Effector CD4-positive, alpha-beta T cell (primary cell): ENCODE data around the gene AP1M1.

ENCODE experiments used
- DNase-seq: peaks from one replicate; pipeline ENCODE4 v3.0.0-alpha.2; 2020

Gene AP1M1

GRCh38 chr19:16185768-16186123 is 12.0 kb upstream of the AP1M1 start:
- peak; percentile 25 for DNase-seq

- no peak for DNase-seq
These were observed 9.2 kb upstream of the AP1M1 start for GRCh38 chr19:16188521-16188920.

- no peak for DNase-seq
These were observed 7.5 kb upstream of the AP1M1 start for GRCh38 chr19:16190198-16190597.

GRCh38 chr19:16190736-16191135 is 7.0 kb upstream of the AP1M1 start:
- DNase-seq, result no peak

- no peak for DNase-seq
These were observed 6.3 kb upstream of the AP1M1 start for GRCh38 chr19:16191216-16191908.

- DNase-seq, result no peak
These were observed 4.2 kb upstream of the AP1M1 start for GRCh38 chr19:16193466-16193865.

DNA sequence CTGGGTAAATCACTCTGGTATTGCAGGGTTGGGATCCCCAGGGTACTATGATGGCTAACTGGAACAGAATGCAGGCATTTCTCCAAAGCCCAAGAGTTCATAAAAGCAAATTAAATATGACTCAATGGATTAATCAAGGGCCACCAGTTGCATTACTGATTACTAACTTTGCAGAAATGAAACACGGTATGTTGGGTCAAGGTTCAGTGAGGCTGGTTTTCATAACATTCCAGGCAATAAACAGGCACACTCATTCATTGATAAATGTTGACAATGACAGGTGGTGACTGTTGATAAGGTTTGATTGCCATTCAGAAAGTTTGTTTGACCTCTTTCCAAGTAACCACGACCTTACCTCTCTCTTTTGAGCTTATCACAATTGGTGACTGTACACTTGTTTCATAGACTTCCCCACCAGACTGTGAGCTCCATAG is 506 bp upstream of the AP1M1 start:
- DNase-seq, result no peak

DNA sequence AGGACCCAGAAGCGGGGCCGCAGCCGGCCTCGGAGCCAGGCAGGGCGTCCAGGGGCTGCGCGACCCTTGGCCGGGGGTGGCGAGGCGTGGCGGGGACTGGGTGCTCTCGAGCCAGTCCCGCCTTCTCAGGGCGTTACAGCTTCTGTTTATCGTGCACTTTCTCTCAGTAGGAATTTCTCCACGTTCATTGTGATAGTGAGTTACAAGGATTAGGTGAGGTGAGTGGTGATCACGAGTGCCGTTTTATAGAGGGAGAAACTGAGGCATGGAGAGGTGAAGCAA is 600 bp downstream of the AP1M1 start:
- no peak for DNase-seq

GRCh38 chr19:16199275-16199932 is 1.7 kb downstream of the AP1M1 start:
- DNase-seq, result no peak

DNA sequence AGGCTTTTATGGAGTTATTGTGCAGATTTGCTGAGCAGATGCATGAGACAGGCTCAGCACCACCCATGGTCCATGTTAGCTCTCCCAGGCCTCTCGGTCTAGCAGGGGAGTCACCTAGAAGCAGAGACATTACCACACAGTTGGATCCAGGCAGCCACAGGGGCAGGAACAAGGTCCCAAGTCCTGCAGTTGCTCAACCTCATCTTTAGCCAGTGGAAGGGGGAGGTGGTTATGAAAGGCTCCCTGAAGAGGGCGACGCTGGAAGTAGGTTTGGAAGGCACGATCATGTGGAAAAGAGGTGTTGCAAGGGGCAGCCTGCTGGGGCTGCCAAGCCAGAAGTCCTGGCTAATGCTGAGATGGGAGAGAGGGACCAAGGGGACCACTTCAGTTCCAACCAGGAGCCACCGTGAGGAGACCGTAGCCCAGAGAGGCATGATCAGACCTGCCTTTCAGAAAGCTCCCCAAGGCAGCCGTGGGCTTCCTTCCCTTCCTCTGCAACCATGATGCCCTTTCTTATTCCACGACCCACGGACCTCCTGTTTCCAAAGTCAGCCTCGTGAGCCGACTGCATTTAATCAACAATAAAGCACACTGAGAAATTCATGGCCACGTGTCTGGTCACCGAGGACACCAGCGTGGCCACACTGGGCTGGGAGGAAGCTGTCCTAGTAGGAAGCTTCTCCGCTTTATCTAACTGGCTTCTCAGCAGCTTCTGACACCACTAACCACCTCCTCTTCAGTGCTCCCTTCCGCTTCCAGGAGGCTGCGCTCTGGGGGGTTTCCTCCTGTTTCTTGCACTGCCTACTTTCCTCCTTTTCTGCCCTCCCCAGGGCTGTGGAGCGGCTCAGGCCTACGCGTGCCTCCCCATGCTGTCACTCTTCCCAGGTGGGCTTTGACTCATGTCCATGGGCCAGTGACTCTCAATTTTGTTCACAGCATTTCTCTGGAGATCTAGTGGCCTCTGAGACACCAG is 2.6 kb downstream of the AP1M1 start:
- DNase-seq, result no peak

GRCh38 chr19:16201011-16201391 is 3.3 kb downstream of the AP1M1 start:
- no peak for DNase-seq

DNA sequence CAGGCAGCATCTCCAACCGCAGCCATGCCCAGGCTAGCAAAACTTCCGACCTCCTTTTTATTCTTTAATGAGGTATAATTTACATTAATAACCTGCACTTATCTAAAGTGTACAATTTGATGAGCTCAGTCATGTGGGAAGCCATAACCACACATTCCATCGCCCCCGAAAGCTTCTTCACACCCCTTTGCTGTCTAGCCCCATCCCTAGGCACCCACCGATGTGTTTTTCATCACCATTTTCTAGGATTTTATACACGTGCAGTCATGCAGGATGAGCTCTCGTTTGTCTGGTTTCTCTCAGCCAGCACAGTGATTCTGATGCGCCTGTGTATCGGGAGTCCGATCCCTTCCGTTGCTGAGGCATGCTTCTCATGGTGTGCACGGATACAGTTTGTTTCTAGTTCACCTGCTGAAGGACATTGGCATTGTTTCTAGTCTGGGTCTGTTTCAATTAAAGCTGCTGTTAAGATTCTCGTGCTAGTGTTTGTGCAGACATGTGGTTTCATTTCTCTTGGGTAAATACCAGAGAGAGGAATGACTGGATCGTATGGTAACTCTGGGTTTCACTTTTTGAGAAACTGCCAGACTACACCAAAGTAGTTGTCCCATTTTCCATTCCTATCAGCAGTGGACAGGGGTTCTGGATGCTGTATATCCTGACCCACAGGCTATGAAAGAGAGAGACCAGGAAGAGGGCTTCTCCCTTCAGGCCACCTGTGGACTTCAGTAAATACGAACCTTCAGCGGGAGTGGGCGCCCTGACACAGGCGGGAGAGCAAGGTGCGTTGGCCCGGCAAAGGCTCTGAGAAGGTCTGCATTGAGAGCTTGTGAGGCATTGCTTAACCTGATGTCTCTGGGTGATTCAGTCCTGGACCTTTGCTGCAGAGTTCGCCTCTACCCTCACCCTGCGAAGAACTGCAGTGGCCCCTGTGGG is 4.9 kb downstream of the AP1M1 start:
- no peak for DNase-seq

DNA sequence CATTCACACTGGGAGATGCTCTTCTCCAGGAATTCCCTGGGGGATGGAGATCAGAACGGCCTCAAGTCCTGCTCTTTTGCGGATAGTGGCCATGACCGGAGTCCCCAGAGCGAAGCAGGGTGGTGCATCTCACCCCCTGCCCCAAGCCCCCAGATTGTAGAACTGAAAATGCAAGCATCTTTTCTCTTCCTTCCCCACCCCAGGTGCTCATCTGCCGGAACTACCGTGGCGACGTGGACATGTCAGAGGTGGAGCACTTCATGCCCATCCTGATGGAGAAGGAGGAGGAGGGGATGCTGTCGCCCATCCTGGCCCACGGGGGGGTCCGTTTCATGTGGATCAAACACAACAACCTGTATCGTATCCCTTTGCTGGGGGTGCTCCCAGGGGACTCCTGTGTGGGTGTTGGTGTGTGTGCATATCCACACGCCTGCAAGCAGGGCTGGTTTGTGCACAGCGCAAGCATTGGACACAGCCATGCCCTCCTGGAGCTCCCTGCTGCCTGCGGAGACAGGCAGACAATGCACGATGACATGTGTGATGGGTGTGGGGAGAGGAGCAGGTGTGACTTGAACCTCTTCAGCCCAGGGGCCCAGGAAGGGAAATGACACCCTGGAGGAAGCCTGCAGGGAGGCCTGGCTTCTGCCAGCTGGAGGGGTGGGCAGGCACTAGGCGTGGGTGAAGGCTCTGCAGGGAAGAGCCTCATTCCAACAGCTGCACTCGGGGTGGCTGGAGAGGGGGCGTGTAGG is 5.7 kb downstream of the AP1M1 start:
- DNase-seq, result no peak

DNA sequence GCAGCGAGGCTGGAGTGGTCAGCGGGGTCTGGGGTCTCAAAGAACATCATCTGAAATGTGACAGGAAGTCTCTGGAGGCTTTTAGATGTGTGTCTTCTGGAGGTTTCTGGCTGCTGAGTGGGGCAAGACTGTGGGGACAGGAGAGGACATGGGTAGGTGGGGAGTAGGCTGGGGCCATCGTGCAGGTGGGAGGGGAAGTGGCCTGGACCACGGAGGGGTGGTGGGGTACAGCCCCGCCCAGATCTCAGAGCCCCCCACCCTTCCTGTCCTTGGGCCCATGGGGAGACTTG is 6.2 kb downstream of the AP1M1 start:
- DNase-seq, result no peak

DNA sequence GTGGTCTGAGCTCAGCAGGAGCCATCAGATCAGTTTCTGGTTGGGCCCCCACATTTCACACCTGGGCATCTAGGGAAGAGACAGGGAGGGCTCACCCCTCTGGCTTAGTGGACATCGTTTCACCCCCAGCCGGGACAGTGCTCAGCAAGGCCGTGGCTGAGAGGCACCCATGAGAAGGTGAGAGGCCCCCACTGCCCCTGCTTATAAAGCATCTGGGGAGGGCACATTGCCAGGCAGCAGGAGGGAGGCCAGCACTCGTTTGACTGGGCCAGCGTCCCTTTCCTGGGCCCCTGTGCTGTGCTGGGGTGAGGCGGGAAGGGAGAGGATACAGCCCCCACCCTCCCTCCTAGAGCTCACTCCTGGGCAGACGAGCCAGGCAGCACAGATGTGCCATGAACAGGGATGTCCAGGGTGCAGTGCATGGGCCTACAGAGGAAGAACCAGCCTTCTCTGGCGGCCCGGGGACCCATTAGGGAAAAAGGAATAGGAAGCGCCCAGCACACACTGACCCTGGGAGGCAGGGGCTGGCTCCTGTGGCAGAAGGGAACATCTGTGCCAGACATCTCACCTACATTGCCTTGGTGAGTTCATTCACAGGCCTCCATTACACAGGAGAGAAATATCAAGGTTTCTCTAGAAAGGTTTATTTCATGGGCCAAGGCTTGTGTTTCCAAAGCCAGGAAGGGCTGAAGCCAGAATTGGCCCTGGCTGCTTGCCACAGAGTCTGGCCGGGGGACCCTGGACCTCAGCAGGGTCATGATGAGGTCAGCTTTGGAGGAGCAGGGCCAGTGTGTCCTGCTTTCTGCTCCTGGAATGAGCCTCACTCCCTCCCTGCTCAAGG is 7.7 kb downstream of the AP1M1 start:
- DNase-seq, result no peak

DNA sequence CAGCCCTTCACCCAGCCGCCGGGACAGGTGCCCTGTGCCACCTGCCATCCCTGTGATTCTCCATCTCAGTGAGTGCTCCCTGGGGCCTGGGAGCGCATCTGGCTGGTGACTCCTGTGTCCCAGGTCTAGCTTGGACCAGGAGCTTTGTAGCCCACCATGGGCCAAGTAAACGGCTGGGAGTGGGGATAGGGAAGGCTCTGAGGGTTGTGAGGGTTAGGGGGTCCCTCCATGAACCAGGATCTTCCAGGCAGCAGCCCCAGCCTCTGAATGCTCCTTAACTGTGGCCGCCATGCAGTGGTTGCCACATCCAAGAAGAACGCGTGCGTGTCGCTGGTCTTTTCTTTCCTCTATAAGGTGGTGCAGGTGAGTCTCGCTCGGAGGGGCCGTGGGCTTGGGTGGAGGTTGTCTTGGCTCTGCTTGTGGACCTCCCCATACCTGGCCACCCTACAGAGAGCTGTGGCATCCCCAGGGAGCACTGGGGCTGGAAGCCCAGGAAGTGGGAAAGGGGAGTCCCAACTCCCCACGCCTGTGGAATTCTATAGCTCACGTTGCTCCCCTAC is 8.4 kb downstream of the AP1M1 start:
- no peak for DNase-seq

GRCh38 chr19:16206637-16207036 is 8.9 kb downstream of the AP1M1 start:
- DNase-seq, result no peak

GRCh38 chr19:16207063-16207462 is 9.4 kb downstream of the AP1M1 start:
- no peak for DNase-seq

- DNase-seq, result no peak
These were observed 9.8 kb downstream of the AP1M1 start for GRCh38 chr19:16207490-16208025.

DNA sequence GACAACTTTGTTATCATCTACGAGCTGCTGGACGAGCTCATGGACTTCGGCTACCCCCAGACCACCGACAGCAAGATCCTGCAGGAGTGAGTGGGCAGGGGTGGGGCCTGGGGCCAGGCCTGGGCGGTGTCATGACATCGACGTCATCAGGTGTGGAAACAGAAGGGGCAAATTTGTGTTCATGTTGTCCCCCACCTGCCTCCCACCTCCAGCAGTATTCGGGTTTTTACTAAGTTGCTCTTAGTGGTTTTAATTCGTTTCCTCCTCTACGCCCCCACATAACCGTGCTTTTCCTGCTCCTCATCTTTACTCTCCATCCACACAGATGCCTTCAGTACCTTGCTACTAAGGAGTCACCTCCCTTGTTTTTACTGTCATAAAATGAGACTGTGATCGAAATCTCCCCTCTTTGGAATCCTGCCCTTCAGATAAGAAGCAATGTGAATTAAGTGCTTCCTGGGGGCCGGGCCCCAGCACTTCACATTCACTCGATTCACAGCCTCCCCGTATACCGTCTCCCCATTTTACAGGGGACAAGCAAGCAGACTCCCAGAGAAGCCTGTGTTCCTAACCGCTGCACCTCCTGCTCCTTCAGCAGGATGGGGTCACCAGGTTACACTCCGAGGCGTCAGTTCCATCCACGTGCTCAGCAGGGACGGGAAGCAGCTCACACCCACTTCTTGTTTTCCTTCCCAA is 10.5 kb downstream of the AP1M1 start:
- no peak for DNase-seq
